ENCODE results near the gene PEX26. TPM values are rescaled to one million over a fixed set of nuclear protein-coding genes. Genes with fewer than 3 reads are reported as not detected.

PEX26 gene
- total and polyA plus RNA-seq, 2 experiments from 2014 or later = 4.0 to 48.9 TPM

DNA sequence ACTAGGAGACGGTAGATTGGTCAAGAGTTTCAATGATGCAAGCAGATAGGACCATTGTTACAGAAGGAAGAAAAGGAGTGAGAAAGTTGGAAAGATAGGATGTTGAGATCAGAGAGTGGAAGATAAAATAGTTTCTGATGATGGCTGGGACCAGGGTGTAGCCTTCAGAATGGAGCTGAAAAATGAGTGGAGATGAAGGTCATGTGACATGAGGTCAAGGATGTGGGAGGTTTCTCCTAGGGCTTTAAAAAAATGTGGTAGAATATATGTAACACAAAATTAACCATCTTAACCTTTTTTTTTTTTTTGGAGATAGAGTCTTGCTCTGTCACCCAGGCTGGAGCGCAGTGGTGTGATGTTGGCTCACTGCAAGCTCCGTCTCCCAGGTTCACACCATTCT, 18.3 kb upstream of the PEX26 start:
- H3K4me3 ChIP-seq = no peak overlapping the region
- no peaks in the 10 kb centered on the region for H3K79me2 ChIP-seq (replicated peaks; ENCODE audit: insufficient read depth)
- no peaks in the 10 kb centered on the region for H3K4me1 ChIP-seq (ENCODE audit: insufficient read depth)
- H3K36me3 ChIP-seq (ENCODE audit: insufficient read depth) = no peaks in the 10 kb centered on the region
- Mint-ChIP-seq H3K4me3 (no peak overlapping the region), H3K27me3 (ENCODE audit: insufficient read depth, low read depth, poor library complexity) (peaks cover 7% of the 10 kb centered on the region), H3K36me3 (ENCODE audit: low read depth) (no peaks in the 10 kb centered on the region; the same call in 2 of the 3 replicates), H3K27ac (no peak overlapping the region), H3K9me3 (peaks cover 5% of the 10 kb centered on the region), H3K4me1 (no peaks in the 10 kb centered on the region; the same call in 2 of the 3 replicates)
- no peaks in the 10 kb centered on the region for H4K20me1 ChIP-seq (replicated peaks; ENCODE audit: insufficient read depth)
- DNase-seq (ENCODE audit: low spot score) = no peak
- no peak overlapping the region for H3K4me2 ChIP-seq
- H3F3A ChIP-seq (replicated peaks; ENCODE audit: low read depth) = no peaks in the 10 kb centered on the region
- no peak for ATAC-seq
- no peaks in the 10 kb centered on the region for H3K27me3 ChIP-seq (ENCODE audit: insufficient read depth)
- H2AFZ ChIP-seq = no peak overlapping the region
- H3K9me2 ChIP-seq (ENCODE audit: insufficient read depth) = no peaks in the 10 kb centered on the region
- H3K27ac ChIP-seq (ENCODE audit: low read depth) = no peak overlapping the region
- TF ChIP-seq, protein P1, sequence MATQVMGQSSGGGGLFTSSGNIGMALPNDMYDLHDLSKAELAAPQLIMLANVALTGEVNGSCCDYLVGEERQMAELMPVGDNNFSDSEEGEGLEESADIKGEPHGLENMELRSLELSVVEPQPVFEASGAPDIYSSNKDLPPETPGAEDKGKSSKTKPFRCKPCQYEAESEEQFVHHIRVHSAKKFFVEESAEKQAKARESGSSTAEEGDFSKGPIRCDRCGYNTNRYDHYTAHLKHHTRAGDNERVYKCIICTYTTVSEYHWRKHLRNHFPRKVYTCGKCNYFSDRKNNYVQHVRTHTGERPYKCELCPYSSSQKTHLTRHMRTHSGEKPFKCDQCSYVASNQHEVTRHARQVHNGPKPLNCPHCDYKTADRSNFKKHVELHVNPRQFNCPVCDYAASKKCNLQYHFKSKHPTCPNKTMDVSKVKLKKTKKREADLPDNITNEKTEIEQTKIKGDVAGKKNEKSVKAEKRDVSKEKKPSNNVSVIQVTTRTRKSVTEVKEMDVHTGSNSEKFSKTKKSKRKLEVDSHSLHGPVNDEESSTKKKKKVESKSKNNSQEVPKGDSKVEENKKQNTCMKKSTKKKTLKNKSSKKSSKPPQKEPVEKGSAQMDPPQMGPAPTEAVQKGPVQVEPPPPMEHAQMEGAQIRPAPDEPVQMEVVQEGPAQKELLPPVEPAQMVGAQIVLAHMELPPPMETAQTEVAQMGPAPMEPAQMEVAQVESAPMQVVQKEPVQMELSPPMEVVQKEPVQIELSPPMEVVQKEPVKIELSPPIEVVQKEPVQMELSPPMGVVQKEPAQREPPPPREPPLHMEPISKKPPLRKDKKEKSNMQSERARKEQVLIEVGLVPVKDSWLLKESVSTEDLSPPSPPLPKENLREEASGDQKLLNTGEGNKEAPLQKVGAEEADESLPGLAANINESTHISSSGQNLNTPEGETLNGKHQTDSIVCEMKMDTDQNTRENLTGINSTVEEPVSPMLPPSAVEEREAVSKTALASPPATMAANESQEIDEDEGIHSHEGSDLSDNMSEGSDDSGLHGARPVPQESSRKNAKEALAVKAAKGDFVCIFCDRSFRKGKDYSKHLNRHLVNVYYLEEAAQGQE (IDR thresholded peaks at IDR 0.05; ENCODE audit: unreplicated experiment) = no peak
- TF ChIP-seq EZH2phosphoT487 (IDR thresholded peaks at IDR 0.05; ENCODE audit: unreplicated experiment) = no peak
- no peak for TF ChIP-seq STAT1 (IDR thresholded peaks at IDR 0.05; ENCODE audit: unreplicated experiment)
- no peak for TF ChIP-seq POLR2AphosphoS5 (IDR thresholded peaks at IDR 0.05; ENCODE audit: low read depth)

DNA sequence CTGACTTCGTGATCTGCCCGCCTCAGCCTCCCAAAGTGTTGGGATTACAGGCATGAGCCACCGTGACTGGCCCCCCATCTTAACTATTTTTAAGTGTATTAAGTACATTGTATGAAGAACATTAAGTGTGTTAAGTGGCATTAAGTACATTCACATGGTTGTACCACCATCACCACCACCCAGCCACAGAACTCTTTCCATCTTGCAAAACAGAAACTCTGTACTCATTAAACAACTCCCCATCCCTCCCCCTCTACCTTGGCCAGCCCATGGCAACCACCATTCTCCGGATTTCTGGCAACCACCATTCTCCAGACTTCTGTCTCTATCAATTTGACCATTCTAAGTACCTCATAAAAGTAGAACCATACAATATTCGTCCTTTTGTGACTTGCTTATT, 17.8 kb upstream of the PEX26 start:
- Histone ChIP-seq H3K79me2 (replicated peaks; ENCODE audit: insufficient read depth) (no peaks in the 10 kb centered on the region), H3F3A (replicated peaks; ENCODE audit: low read depth) (no peaks in the 10 kb centered on the region), H3K4me1 (ENCODE audit: insufficient read depth) (no peaks in the 10 kb centered on the region), H3K9me2 (ENCODE audit: insufficient read depth) (no peaks in the 10 kb centered on the region), H3K36me3 (ENCODE audit: insufficient read depth) (no peaks in the 10 kb centered on the region), H2AFZ (no peak overlapping the region), H3K4me3 (no peak overlapping the region), H3K4me2 (no peak overlapping the region), H4K20me1 (replicated peaks; ENCODE audit: insufficient read depth) (no peaks in the 10 kb centered on the region), H3K27ac (ENCODE audit: low read depth) (no peak overlapping the region), H3K27me3 (ENCODE audit: insufficient read depth) (no peaks in the 10 kb centered on the region)
- Mint-ChIP-seq H3K36me3 (ENCODE audit: low read depth) (no peaks in the 10 kb centered on the region), H3K4me1 (peaks cover 3% of the 10 kb centered on the region; the same call in 1 of the 3 replicates), H3K27ac (no peak overlapping the region), H3K9me3 (peaks cover 3% of the 10 kb centered on the region; the same call in 2 of the 3 replicates), H3K4me3 (no peak overlapping the region), H3K27me3 (ENCODE audit: insufficient read depth, low read depth, poor library complexity) (peaks cover 9% of the 10 kb centered on the region)
- DNase-seq (ENCODE audit: low spot score) = no peak
- TF ChIP-seq ZNF331 (CRISPR knock-in tag; IDR thresholded peaks at IDR 0.05; ENCODE audit: low read depth) (no peak), JUNB (IDR thresholded peaks at IDR 0.05; ENCODE audit: unreplicated experiment) (no peak), NANOG (IDR thresholded peaks at IDR 0.05; ENCODE audit: borderline replicate concordance) (no peak), POLR2AphosphoS5 (IDR thresholded peaks at IDR 0.05; ENCODE audit: low read depth) (no peak), CREB1 (CRISPR knock-in tag; IDR thresholded peaks at IDR 0.05; ENCODE audit: low read depth) (no peak), STAT1 (IDR thresholded peaks at IDR 0.05; ENCODE audit: unreplicated experiment) (no peak)
- TF ChIP-seq, protein P2, sequence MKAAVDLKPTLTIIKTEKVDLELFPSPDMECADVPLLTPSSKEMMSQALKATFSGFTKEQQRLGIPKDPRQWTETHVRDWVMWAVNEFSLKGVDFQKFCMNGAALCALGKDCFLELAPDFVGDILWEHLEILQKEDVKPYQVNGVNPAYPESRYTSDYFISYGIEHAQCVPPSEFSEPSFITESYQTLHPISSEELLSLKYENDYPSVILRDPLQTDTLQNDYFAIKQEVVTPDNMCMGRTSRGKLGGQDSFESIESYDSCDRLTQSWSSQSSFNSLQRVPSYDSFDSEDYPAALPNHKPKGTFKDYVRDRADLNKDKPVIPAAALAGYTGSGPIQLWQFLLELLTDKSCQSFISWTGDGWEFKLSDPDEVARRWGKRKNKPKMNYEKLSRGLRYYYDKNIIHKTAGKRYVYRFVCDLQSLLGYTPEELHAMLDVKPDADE (IDR thresholded peaks at IDR 0.05) = no peak
- TF ChIP-seq, protein P3, sequence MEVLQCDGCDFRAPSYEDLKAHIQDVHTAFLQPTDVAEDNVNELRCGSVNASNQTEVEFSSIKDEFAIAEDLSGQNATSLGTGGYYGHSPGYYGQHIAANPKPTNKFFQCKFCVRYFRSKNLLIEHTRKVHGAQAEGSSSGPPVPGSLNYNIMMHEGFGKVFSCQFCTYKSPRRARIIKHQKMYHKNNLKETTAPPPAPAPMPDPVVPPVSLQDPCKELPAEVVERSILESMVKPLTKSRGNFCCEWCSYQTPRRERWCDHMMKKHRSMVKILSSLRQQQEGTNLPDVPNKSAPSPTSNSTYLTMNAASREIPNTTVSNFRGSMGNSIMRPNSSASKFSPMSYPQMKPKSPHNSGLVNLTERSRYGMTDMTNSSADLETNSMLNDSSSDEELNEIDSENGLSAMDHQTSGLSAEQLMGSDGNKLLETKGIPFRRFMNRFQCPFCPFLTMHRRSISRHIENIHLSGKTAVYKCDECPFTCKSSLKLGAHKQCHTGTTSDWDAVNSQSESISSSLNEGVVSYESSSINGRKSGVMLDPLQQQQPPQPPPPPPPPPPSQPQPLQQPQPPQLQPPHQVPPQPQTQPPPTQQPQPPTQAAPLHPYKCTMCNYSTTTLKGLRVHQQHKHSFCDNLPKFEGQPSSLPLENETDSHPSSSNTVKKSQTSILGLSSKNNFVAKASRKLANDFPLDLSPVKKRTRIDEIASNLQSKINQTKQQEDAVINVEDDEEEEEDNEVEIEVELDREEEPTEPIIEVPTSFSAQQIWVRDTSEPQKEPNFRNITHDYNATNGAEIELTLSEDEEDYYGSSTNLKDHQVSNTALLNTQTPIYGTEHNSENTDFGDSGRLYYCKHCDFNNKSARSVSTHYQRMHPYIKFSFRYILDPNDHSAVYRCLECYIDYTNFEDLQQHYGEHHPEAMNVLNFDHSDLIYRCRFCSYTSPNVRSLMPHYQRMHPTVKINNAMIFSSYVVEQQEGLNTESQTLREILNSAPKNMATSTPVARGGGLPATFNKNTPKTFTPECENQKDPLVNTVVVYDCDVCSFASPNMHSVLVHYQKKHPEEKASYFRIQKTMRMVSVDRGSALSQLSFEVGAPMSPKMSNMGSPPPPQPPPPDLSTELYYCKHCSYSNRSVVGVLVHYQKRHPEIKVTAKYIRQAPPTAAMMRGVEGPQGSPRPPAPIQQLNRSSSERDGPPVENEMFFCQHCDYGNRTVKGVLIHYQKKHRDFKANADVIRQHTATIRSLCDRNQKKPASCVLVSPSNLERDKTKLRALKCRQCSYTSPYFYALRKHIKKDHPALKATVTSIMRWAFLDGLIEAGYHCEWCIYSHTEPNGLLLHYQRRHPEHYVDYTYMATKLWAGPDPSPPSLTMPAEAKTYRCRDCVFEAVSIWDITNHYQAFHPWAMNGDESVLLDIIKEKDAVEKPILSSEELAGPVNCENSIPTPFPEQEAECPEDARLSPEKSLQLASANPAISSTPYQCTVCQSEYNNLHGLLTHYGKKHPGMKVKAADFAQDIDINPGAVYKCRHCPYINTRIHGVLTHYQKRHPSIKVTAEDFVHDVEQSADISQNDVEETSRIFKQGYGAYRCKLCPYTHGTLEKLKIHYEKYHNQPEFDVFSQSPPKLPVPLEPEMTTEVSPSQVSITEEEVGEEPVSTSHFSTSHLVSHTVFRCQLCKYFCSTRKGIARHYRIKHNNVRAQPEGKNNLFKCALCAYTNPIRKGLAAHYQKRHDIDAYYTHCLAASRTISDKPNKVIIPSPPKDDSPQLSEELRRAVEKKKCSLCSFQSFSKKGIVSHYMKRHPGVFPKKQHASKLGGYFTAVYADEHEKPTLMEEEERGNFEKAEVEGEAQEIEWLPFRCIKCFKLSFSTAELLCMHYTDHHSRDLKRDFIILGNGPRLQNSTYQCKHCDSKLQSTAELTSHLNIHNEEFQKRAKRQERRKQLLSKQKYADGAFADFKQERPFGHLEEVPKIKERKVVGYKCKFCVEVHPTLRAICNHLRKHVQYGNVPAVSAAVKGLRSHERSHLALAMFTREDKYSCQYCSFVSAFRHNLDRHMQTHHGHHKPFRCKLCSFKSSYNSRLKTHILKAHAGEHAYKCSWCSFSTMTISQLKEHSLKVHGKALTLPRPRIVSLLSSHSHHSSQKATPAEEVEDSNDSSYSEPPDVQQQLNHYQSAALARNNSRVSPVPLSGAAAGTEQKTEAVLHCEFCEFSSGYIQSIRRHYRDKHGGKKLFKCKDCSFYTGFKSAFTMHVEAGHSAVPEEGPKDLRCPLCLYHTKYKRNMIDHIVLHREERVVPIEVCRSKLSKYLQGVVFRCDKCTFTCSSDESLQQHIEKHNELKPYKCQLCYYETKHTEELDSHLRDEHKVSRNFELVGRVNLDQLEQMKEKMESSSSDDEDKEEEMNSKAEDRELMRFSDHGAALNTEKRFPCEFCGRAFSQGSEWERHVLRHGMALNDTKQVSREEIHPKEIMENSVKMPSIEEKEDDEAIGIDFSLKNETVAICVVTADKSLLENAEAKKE (CRISPR knock-in tag; IDR thresholded peaks at IDR 0.05) = no peak
- no peak for ATAC-seq

Data from GM23338 (cell line).